Keratinocyte (primary cell): Measurements from ENCODE around the gene SEC11C. TPM values are rescaled to one million over a fixed set of nuclear protein-coding genes. Genes with fewer than 3 reads are reported as not detected.

Experiments
- DNase-seq: peaks from one replicate; pipeline ENCODE4 v3.0.0-alpha.2; 2011; ENCODE audit warnings: low read depth, missing footprints, low spot score
- FAIRE-seq: peaks from 2 replicates; lab custom pipeline; 2011; peaks lifted over from hg19 to GRCh38; lab: Jason Lieb, UNC
- H2AFZ ChIP-seq: 2 replicates; pipeline ENCODE4 v1.6.0; 2012; ENCODE audit warnings: low read length, control low read depth, inconsistent platforms; ENCODE audit not compliant: control insufficient read depth
- H3K27ac ChIP-seq: 2 replicates; pipeline ENCODE4 v1.5.1; 2011; ENCODE audit warnings: low read length; ENCODE audit not compliant: control insufficient read depth, insufficient read depth
- H3K27me3 ChIP-seq: 3 replicates; pipeline ENCODE4 v1.6.0; 2011; ENCODE audit warnings: low read length; ENCODE audit not compliant: control insufficient read depth, insufficient read depth; ENCODE audit errors: extremely low read depth
- H3K36me3 ChIP-seq, 2 experiments: 2 replicates in 1 of 2; 3 replicates in 1 of 2; pipeline ENCODE4 v1.5.1; 2011; ENCODE audit warnings: low read length in 2 of 2, mild to moderate bottlenecking in 1 of 2; ENCODE audit not compliant: control insufficient read depth in 2 of 2, insufficient read depth in 2 of 2; ENCODE audit errors: extremely low read depth in 1 of 2
- H3K4me1 ChIP-seq: 3 replicates; pipeline ENCODE4 v1.5.1; 2011; ENCODE audit warnings: low read length; ENCODE audit not compliant: control insufficient read depth, insufficient read depth; ENCODE audit errors: extremely low read depth
- H3K4me2 ChIP-seq: 3 replicates; pipeline ENCODE4 v1.6.0; 2011; ENCODE audit warnings: low read depth, low read length; ENCODE audit not compliant: control insufficient read depth, insufficient read depth; ENCODE audit errors: extremely low read depth
- H3K4me3 ChIP-seq, 3 experiments: fragments of 200-600 bp in 1 of 3; sonication (generic) in 1 of 3; 2 replicates in 2 of 3; 3 replicates in 1 of 3; pipeline ENCODE4 v1.5.1; 2011 to 2016; ENCODE audit warnings: low read length in 3 of 3, mild to moderate bottlenecking in 3 of 3, control low read depth in 2 of 3, inconsistent platforms in 1 of 3, low read depth in 1 of 3, mixed read lengths in 1 of 3, mixed run types in 1 of 3, moderate library complexity in 1 of 3; ENCODE audit not compliant: control insufficient read depth in 2 of 3, insufficient read depth in 2 of 3; ENCODE audit errors: extremely low read depth in 1 of 3
- H3K79me2 ChIP-seq: 2 replicates; pipeline ENCODE4 v1.6.0; 2012; ENCODE audit warnings: low read length; ENCODE audit not compliant: control insufficient read depth, insufficient read depth
- H3K9ac ChIP-seq: 3 replicates; pipeline ENCODE4 v1.6.0; 2011; ENCODE audit warnings: low read length; ENCODE audit not compliant: control insufficient read depth, insufficient read depth; ENCODE audit errors: extremely low read depth
- H3K9me1 ChIP-seq: 3 replicates; pipeline ENCODE4 v1.6.0; 2011; ENCODE audit warnings: low read length; ENCODE audit not compliant: control insufficient read depth, insufficient read depth; ENCODE audit errors: extremely low read depth
- H3K9me3 ChIP-seq: 2 replicates; pipeline ENCODE4 v1.5.1; 2012; ENCODE audit warnings: low read depth, low read length; ENCODE audit not compliant: control insufficient read depth
- H4K20me1 ChIP-seq: 3 replicates; pipeline ENCODE4 v1.6.0; 2011; ENCODE audit warnings: low read length; ENCODE audit not compliant: control insufficient read depth, insufficient read depth; ENCODE audit errors: extremely low read depth
- CTCF ChIP-seq, 3 experiments: IDR thresholded peaks in 1 of 3; conservative IDR thresholded peaks in 1 of 3; optimal IDR thresholded peaks in 1 of 3; 2 replicates in 2 of 3; 3 replicates in 1 of 3; pipeline versions ENCODE3 to v1.5.1; 2011; ENCODE audit warnings: low read length in 3 of 3, mild to moderate bottlenecking in 3 of 3, moderate library complexity in 2 of 3, control low read depth in 1 of 3, inconsistent platforms in 1 of 3; ENCODE audit not compliant: insufficient read depth in 2 of 3; ENCODE audit errors: extremely low read depth in 1 of 3
- EZH2 ChIP-seq: IDR thresholded peaks from one replicate; pipeline ENCODE4 v1.6.1; 2012; ENCODE audit warnings: inconsistent platforms, mild to moderate bottlenecking, low read length, moderate library complexity
- dilution Hi-C: fragments of 300-500 bp; cut with MboI; formaldehyde crosslinking; loops from one replicate; pipeline ENCODE4 v1.7.0; 2020; ENCODE audit warnings: low sequenced_read_pairs; ENCODE audit not compliant: extremely low pct_ligation_motif_present
- polyA plus RNA-seq, 5 experiments: library from polyadenylated mRNA; depleted of rRNA in 3 of 5; stranded (reverse) in 3 of 5; stranded (forward) in 1 of 5; unstranded in 1 of 5; fragments of >200 nt; gene quantifications; 1 replicate in 1 of 5; 2 replicates in 3 of 5; 3 replicates in 1 of 5; pipeline versions ENCODE4 v1.2.1 to v1.2.3, GENCODE V29; 2011 to 2012; ENCODE audit warnings: missing spikeins in 2 of 5, low read depth in 1 of 5, low replicate concordance in 1 of 5

SEC11C gene
- polyA plus RNA-seq, 1 donor (not counting 4 experiments of a cell fraction or from before 2014, with no cell fraction given) = 56.5 TPM

DNA sequence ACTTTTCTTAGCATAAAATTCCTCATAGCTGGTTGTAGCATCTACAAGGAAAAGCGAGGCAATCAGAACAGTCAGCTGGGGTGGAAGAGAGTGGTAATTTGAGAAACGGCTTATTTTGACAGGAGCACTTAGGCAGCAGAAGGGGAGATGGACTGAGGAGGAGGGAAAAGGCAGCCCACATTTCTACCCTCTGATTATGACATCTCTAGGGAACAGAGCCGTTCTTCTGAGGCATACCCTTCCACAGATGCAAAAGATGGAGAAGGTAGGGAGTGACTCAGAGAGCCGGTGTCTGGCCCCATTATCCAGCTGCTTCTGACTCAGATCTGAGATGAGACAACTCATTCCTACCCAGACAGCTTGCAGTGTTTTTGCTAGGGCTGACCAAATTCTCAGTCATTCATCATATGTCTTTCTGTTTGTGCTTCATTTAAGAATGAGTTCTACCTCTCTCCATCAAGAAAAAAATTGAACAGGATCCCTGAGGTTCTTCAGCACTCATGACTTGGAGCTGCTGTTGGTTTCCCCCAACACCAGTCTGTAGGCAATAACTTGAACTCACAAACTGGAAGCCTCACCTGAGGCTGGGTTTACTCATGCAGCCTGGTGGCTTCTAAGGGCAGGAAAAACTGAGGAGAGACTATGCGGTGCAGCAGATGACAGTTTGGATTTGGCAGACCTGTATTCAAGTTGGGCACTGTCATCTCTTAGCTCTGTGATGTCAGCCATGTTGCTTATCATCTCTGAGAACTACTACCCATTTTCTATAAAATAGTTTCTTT, 15.9 kb upstream of the SEC11C start:
- dilution Hi-C loops = no loop called here
- H3K27ac ChIP-seq = peak overlapping the region; percentile 5
- FAIRE-seq (peak; percentile 96), DNase-seq (peak; percentile 46)
- no peaks in the 10 kb centered on the region for H3K36me3 ChIP-seq
- H3K9me3 ChIP-seq = no peaks in the 10 kb centered on the region
- H3K9me1 ChIP-seq = no peaks in the 10 kb centered on the region
- H4K20me1 ChIP-seq = no peaks in the 10 kb centered on the region
- H3K4me1 ChIP-seq = peaks cover 8% of the 10 kb centered on the region
- no peak overlapping the region for H3K4me3 ChIP-seq
- H3K4me2 ChIP-seq = peak overlapping the region; percentile 42
- H2AFZ ChIP-seq = peak overlapping the region; percentile 12
- H3K27me3 ChIP-seq = peaks cover 15% of the 10 kb centered on the region
- TF ChIP-seq CTCF (optimal IDR thresholded peaks at IDR 0.05 in 1 of 3, IDR thresholded peaks at IDR 0.05 in 1 of 3, conservative IDR thresholded peaks at IDR 0.05 in 1 of 3; ENCODE audit: extremely low read depth in 1 of 3, insufficient read depth in 2 of 3, low read length in 3 of 3) = no peak
- TF ChIP-seq EZH2 = no peak
- H3K79me2 ChIP-seq = no peaks in the 10 kb centered on the region
- H3K9ac ChIP-seq = no peak overlapping the region

GRCh38 chr18:59124370-59124704, 15.3 kb upstream of the SEC11C start:
- Histone ChIP-seq H3K9me1 (no peaks in the 10 kb centered on the region), H3K79me2 (no peaks in the 10 kb centered on the region), H3K9me3 (no peaks in the 10 kb centered on the region), H3K9ac (no peak overlapping the region), H3K4me2 (no peak overlapping the region), H3K27me3 (peaks cover 16% of the 10 kb centered on the region), H2AFZ (no peak overlapping the region), H3K4me1 (peaks cover 8% of the 10 kb centered on the region), H3K4me3 (no peak overlapping the region), H4K20me1 (no peaks in the 10 kb centered on the region), H3K27ac (no peak overlapping the region), H3K36me3 (no peaks in the 10 kb centered on the region)
- TF ChIP-seq EZH2 (no peak), CTCF (optimal IDR thresholded peaks at IDR 0.05 in 1 of 3, IDR thresholded peaks at IDR 0.05 in 1 of 3, conservative IDR thresholded peaks at IDR 0.05 in 1 of 3; ENCODE audit: extremely low read depth in 1 of 3, insufficient read depth in 2 of 3, low read length in 3 of 3) (no peak)
- dilution Hi-C loops = no loop called here
- no peak for FAIRE-seq
- no peak for DNase-seq
